Measurements from ENCODE around the gene JAM3. TPM values are rescaled to one million over a fixed set of nuclear protein-coding genes. Genes with fewer than 3 reads are reported as not detected.

JAM3 gene
- total RNA-seq, 1 experiment from 2014 or later, result 32.9 TPM

- peaks cover 87% of the 10 kb centered on the region for H3K36me3 Mint-ChIP-seq
- H3K4me3 Mint-ChIP-seq, result no peak overlapping the region
- no peak for TF ChIP-seq MYBL2 (CRISPR knock-in tag; IDR thresholded peaks at IDR 0.05)
- 0 out of 2 replicates have a peak, but pooled peaks cover 3% of the 10 kb centered on the region for H3K4me1 Mint-ChIP-seq
- H3K9me3 Mint-ChIP-seq, result peaks cover 30% of the 10 kb centered on the region
- no peak overlapping the region for H3K27ac Mint-ChIP-seq
- ChIA-PET POLR2A (no interaction called here), CTCF (interaction anchor here (0.9 kb wide), 1 partner anchor 96 kb away, joined by 4 read pairs; no protein-coding TSS in a partner anchor)
- ATAC-seq, result no peak
- no peaks in the 10 kb centered on the region for H3K27me3 Mint-ChIP-seq (ENCODE audit: low read depth)
- no peak for DNase-seq (ENCODE audit: low spot score)
These were observed 76.8 kb downstream of the JAM3 start for GRCh38 chr11:134145715-134146114.

DNA sequence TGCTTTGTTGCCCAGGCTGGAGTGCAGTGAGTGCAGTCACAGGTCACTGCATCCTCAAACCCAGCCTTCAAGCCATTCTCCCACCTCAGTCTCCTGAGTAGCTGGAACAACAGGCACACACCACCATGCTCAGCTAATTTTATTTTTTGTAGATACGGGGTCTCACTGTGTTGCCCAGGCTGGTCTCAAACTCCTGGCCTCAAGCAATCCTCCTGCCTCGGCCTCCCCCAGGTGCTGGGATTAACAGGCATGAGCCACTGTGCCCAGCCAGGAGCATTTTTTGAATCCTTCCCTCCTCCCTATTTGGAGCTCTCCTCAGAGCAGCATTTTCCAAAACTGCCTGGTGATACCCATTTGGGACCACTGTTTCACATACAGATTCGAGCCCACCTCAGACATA, 77.7 kb downstream of the JAM3 start:
- H3K27ac Mint-ChIP-seq, result no peak overlapping the region
- CTCF ChIA-PET, result interaction anchor here (0.9 kb wide), 1 partner anchor 96 kb away, joined by 4 read pairs; no protein-coding TSS in a partner anchor

DNA sequence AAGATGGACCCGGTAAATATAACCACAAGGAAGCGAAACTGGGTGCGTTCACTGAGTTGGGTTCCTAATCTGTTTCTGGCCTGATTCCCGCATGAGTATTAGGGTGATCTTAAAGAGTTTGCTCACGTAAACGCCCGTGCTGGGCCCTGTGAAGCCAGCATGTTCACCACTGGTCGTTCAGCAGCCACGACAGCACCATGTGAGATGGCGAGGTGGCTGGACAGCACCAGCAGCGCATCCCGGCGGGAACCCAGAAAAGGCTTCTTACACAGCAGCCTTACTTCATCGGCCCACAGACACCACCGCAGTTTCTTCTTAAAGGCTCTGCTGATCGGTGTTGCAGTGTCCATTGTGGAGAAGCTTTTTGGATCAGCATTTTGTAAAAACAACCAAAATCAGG, 80.5 kb downstream of the JAM3 start:
- DNase-seq (ENCODE audit: low spot score), result no peak
- CTCF ChIA-PET, result no interaction called here
- H3K36me3 Mint-ChIP-seq, result peaks cover 78% of the 10 kb centered on the region
- H3K27me3 Mint-ChIP-seq (ENCODE audit: low read depth), result no peaks in the 10 kb centered on the region
- no peak for ATAC-seq
- no peak overlapping the region for H3K4me3 Mint-ChIP-seq
- TF ChIP-seq NR3C1 (CRISPR knock-in tag; conservative IDR thresholded peaks at IDR 0.05; ENCODE audit: low read depth), result no peak
- no peak for TF ChIP-seq ZNF317 (CRISPR knock-in tag; IDR thresholded peaks at IDR 0.05; ENCODE audit: borderline replicate concordance, low read depth)
- POLR2A ChIA-PET, result no interaction called here
- H3K4me1 Mint-ChIP-seq, result no peaks in the 10 kb centered on the region
- no peak overlapping the region for H3K27ac Mint-ChIP-seq
- peaks cover 9% of the 10 kb centered on the region for H3K9me3 Mint-ChIP-seq

More for the DNA sequence above, 77.7 kb downstream of the JAM3 start:
- Mint-ChIP-seq H3K36me3 (peaks cover 88% of the 10 kb centered on the region), H3K9me3 (peaks cover 30% of the 10 kb centered on the region), H3K4me1 (0 out of 2 replicates have a peak, but pooled peaks cover 3% of the 10 kb centered on the region), H3K4me3 (no peak overlapping the region), H3K27me3 (ENCODE audit: low read depth) (no peaks in the 10 kb centered on the region)
- TF ChIP-seq ETV6 (CRISPR knock-in tag; IDR thresholded peaks at IDR 0.05), result no peak
- peak; percentile 2; the same call in 1 of the 2 replicates for TF ChIP-seq ZNF121 (CRISPR knock-in tag; IDR thresholded peaks at IDR 0.05)
- POLR2A ChIA-PET, result no interaction called here
- DNase-seq (ENCODE audit: low spot score) (no peak), ATAC-seq (no peak)

GRCh38 chr11:134150195-134150903, 81.5 kb downstream of the JAM3 start:
- ChIA-PET POLR2A (no interaction called here), CTCF (no interaction called here)
- Mint-ChIP-seq H3K4me1 (no peaks in the 10 kb centered on the region), H3K9me3 (peaks cover under 1% of the 10 kb centered on the region; the same call in 1 of the 2 replicates), H3K27ac (no peak overlapping the region), H3K36me3 (peaks cover 76% of the 10 kb centered on the region), H3K27me3 (ENCODE audit: low read depth) (no peaks in the 10 kb centered on the region), H3K4me3 (no peak overlapping the region)
- TF ChIP-seq, protein P1, sequence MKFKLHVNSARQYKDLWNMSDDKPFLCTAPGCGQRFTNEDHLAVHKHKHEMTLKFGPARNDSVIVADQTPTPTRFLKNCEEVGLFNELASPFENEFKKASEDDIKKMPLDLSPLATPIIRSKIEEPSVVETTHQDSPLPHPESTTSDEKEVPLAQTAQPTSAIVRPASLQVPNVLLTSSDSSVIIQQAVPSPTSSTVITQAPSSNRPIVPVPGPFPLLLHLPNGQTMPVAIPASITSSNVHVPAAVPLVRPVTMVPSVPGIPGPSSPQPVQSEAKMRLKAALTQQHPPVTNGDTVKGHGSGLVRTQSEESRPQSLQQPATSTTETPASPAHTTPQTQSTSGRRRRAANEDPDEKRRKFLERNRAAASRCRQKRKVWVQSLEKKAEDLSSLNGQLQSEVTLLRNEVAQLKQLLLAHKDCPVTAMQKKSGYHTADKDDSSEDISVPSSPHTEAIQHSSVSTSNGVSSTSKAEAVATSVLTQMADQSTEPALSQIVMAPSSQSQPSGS (CRISPR knock-in tag; IDR thresholded peaks at IDR 0.05; ENCODE audit: borderline replicate concordance, low read depth), result no peak
- TF ChIP-seq TEAD1 (CRISPR knock-in tag; IDR thresholded peaks at IDR 0.05), result no peak
- TF ChIP-seq PRRX2 (CRISPR knock-in tag; IDR thresholded peaks at IDR 0.05), result no peak
- TF ChIP-seq, protein P2, sequence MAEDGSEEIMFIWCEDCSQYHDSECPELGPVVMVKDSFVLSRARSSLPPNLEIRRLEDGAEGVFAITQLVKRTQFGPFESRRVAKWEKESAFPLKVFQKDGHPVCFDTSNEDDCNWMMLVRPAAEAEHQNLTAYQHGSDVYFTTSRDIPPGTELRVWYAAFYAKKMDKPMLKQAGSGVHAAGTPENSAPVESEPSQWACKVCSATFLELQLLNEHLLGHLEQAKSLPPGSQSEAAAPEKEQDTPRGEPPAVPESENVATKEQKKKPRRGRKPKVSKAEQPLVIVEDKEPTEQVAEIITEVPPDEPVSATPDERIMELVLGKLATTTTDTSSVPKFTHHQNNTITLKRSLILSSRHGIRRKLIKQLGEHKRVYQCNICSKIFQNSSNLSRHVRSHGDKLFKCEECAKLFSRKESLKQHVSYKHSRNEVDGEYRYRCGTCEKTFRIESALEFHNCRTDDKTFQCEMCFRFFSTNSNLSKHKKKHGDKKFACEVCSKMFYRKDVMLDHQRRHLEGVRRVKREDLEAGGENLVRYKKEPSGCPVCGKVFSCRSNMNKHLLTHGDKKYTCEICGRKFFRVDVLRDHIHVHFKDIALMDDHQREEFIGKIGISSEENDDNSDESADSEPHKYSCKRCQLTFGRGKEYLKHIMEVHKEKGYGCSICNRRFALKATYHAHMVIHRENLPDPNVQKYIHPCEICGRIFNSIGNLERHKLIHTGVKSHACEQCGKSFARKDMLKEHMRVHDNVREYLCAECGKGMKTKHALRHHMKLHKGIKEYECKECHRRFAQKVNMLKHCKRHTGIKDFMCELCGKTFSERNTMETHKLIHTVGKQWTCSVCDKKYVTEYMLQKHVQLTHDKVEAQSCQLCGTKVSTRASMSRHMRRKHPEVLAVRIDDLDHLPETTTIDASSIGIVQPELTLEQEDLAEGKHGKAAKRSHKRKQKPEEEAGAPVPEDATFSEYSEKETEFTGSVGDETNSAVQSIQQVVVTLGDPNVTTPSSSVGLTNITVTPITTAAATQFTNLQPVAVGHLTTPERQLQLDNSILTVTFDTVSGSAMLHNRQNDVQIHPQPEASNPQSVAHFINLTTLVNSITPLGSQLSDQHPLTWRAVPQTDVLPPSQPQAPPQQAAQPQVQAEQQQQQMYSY (CRISPR knock-in tag; IDR thresholded peaks at IDR 0.05), result no peak
- DNase-seq (ENCODE audit: low spot score) (no peak), ATAC-seq (no peak)

DNA sequence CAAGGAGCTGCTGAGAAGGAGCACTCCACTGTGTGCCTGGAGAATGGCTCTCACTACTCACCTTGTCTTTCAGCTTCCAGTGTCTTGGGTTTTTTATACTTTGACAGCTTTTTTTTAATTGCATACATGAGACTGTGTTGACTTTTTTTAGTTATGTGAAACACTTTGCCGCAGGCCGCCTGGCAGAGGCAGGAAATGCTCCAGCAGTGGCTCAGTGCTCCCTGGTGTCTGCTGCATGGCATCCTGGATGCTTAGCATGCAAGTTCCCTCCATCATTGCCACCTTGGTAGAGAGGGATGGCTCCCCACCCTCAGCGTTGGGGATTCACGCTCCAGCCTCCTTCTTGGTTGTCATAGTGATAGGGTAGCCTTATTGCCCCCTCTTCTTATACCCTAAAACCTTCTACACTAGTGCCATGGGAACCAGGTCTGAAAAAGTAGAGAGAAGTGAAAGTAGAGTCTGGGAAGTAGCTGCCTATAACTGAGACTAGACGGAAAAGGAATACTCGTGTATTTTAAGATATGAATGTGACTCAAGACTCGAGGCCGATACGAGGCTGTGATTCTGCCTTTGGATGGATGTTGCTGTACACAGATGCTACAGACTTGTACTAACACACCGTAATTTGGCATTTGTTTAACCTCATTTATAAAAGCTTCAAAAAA, 82.3 kb downstream of the JAM3 start:
- Mint-ChIP-seq H3K36me3 (peaks cover 76% of the 10 kb centered on the region), H3K4me3 (no peak overlapping the region), H3K9me3 (no peaks in the 10 kb centered on the region), H3K27ac (no peak overlapping the region; the same call in 1 of the 2 replicates), H3K4me1 (no peaks in the 10 kb centered on the region), H3K27me3 (ENCODE audit: low read depth) (no peaks in the 10 kb centered on the region)
- POLR2A ChIA-PET, result no interaction called here
- CTCF ChIA-PET, result no interaction called here
- ATAC-seq (no peak), DNase-seq (ENCODE audit: low spot score) (no peak)
- no peak for TF ChIP-seq E2F1 (CRISPR knock-in tag; IDR thresholded peaks at IDR 0.05)
- no peak for TF ChIP-seq ZNF138 (CRISPR knock-in tag; conservative IDR thresholded peaks at IDR 0.05)
- TF ChIP-seq, protein P3, sequence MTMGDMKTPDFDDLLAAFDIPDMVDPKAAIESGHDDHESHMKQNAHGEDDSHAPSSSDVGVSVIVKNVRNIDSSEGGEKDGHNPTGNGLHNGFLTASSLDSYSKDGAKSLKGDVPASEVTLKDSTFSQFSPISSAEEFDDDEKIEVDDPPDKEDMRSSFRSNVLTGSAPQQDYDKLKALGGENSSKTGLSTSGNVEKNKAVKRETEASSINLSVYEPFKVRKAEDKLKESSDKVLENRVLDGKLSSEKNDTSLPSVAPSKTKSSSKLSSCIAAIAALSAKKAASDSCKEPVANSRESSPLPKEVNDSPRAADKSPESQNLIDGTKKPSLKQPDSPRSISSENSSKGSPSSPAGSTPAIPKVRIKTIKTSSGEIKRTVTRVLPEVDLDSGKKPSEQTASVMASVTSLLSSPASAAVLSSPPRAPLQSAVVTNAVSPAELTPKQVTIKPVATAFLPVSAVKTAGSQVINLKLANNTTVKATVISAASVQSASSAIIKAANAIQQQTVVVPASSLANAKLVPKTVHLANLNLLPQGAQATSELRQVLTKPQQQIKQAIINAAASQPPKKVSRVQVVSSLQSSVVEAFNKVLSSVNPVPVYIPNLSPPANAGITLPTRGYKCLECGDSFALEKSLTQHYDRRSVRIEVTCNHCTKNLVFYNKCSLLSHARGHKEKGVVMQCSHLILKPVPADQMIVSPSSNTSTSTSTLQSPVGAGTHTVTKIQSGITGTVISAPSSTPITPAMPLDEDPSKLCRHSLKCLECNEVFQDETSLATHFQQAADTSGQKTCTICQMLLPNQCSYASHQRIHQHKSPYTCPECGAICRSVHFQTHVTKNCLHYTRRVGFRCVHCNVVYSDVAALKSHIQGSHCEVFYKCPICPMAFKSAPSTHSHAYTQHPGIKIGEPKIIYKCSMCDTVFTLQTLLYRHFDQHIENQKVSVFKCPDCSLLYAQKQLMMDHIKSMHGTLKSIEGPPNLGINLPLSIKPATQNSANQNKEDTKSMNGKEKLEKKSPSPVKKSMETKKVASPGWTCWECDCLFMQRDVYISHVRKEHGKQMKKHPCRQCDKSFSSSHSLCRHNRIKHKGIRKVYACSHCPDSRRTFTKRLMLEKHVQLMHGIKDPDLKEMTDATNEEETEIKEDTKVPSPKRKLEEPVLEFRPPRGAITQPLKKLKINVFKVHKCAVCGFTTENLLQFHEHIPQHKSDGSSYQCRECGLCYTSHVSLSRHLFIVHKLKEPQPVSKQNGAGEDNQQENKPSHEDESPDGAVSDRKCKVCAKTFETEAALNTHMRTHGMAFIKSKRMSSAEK (CRISPR knock-in tag; IDR thresholded peaks at IDR 0.05; ENCODE audit: borderline replicate concordance), result no peak
- no peak for TF ChIP-seq GABPB1 (CRISPR knock-in tag; IDR thresholded peaks at IDR 0.05)

Measured in WTC11 (cell line).